NCI-H226 (cell line): ENCODE data around the gene DCAF17.
A peak's percentile ranks its signal among the peaks of the same experiment; 100 is the strongest.
"Not testable (repeated sequence)": the region's sequence is repeated elsewhere in the genome, so short reads cannot be mapped to it uniquely, and the experiment has no call there.

Experiments
- DNase-seq: peaks from one replicate; pipeline ENCODE4 v3.0.0-alpha.2; 2015

Gene DCAF17

GRCh38 chr2:171515672-171516298, 81.8 kb downstream of the DCAF17 start:
- DNase-seq, result peak; percentile 70

DNA sequence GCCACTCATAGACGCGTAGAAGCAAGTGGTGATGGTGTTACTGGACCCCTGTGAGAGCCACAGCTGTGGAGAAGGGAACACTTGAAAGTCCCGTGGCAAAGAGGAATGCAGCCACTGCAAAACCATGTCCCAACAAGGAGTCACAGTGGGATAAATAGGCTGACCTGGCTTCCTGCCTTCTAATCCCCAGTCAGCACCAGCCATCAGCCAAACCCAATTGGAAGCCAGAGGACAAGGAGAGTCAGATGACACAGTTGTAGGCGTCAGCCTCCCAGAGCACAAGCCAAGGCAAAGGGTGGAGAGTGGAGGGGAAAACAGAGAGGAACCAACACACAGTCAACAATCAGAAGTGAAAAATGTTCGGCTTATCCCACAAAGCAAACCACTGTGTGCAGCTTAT, 82.8 kb downstream of the DCAF17 start:
- no peak for DNase-seq

- DNase-seq, result no peak
These were observed 86.4 kb downstream of the DCAF17 start for GRCh38 chr2:171520471-171520870.

- DNase-seq, result no peak
These were observed 87.5 kb downstream of the DCAF17 start for GRCh38 chr2:171521361-171522051.

DNA sequence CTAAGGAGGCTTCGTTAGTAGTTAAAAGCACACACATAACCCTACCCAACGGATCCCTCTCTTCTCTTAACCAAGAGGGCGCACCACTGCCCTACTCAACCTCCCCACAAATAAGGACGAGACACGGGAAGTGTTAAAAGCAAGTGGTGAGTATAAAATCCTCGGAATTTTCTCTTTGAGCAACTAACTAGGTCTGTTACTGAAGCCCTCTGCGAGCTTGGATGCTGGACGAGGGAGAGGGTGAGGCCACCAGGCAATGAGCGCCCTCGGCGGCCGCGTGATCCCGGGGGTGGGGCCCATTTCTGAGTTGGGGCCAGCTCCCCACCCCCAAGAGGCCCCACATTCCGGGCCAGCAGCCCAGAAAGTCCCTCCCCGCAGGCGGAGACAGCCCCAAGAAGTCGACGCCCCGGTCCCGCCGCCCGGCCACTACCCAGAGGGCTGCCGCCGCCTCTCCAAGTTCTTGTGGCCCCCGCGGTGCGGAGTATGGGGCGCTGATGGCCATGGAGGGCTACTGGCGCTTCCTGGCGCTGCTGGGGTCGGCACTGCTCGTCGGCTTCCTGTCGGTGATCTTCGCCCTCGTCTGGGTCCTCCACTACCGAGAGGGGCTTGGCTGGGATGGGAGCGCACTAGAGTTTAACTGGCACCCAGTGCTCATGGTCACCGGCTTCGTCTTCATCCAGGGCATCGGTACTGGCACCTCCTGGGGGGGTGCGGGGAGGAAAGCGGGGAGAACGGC, 88.2 kb downstream of the DCAF17 start, which contains the start of gene CYBRD1:
Gene CYBRD1, plus strand, starts transcription at position 423 of the 736 bp plus-strand sequence. Its CDS starts 72 bp downstream, at position 495.
- DNase-seq, result peak; percentile 82

- DNase-seq, result no peak
These were observed 88.7 kb downstream of the DCAF17 start for GRCh38 chr2:171522788-171523087.

- DNase-seq, result peak; percentile 86
These were observed 89.3 kb downstream of the DCAF17 start for GRCh38 chr2:171523088-171524017.

DNA sequence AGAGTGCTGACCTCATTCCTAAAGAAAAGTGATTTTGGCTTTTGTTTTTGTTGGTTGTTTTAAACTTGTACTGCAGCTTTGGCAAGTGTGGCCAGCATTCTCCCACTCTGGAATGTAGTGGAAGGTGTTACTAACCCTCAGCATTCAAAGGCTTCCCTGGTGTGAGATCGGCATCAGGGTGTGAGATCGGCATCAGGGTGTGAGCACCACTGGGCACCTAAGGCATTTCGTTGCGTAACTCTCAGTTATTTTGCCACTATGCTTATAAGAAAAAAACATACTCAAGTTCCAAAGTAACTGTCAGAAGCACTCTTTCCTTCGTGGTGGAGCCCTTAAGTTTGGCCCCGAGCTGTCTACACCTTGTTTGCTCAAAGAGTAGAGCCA, 90.0 kb downstream of the DCAF17 start:
- peak; percentile 85 for DNase-seq

- DNase-seq, result no peak
These were observed 95.9 kb downstream of the DCAF17 start for GRCh38 chr2:171529914-171530313.

DNA sequence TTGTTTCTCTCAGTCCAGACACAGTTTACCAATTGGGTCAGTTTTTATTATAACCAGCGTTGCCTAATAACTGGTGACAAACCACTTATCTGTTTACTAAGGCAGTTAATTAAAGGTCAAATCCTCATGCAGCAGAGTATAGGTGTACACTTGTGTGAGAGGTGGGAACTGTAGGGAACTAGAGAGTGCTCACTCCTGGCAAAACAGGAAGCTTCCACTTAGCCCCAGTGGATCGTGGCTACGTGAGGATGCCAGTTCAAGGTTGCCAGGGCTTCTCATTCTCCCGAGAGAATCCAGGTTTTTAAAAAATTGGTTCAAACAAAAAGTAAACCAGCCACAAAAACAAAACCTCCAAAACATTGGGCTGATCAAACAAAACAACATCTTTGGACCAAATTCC, 96.4 kb downstream of the DCAF17 start:
- DNase-seq, result no peak

DNA sequence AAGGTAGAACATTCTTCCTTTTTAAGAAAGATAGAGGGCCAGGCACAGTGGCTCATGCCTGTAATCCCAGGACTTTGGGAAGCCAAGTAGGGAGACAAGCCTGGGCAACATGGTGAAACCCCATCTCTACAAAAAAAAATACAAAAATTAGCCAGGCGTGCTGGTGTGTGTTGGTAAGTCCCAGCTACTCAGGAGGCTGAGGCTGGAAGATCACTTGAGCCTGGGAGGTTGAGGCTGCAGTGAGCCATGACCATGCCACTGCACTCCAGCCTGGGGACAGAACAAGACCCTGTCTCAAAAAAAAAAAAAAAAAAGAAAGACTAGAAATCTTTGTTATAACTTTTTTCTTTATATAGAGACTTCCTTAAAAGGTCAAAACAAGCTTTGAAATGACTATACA, 96.8 kb downstream of the DCAF17 start:
- not testable (repeated sequence) for DNase-seq

GRCh38 chr2:171531291-171531690, 97.3 kb downstream of the DCAF17 start:
- peak; percentile 41 for DNase-seq

GRCh38 chr2:171531836-171532450, 97.9 kb downstream of the DCAF17 start:
- DNase-seq, result no peak

DNA sequence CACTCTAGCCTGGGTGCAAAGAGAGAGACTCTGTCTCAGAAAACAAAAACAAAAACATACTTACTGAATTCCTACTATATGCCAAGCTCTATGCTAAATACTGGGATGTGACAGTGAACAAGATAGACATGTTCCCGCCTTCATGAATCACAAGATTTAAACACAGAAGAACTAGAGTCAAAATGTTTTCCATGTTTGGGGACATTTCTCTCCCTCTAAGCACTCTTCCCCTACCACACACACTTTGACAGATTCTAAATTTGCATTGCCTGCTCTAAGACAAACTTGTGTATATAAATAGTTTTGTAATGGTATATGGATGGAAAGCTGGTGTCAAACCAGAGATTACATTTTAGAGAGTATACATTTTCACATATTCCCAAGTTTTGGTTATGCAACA, 99.3 kb downstream of the DCAF17 start:
- no peak for DNase-seq
